IMR-90 (cell line): ENCODE results near the gene SIGLEC9. TPM values are rescaled to one million over a fixed set of nuclear protein-coding genes. Genes with fewer than 3 reads are reported as not detected.

Experiments used
- ATAC-seq: fragments of 200-7000 bp; cut with Tn5 transposase; 2 replicates; pipeline ENCODE4 v1.9.1; 2020; ENCODE audit warnings: low read depth, mild to moderate bottlenecking, moderate library complexity
- BruUV-seq: library from RNA; stranded (reverse); fragments of 400-500 nt; replicated peaks from 2 replicates; lab custom pipeline; 2021; lab: Mats Ljungman, UMichigan
- CTCF ChIA-PET: fragments of 300-600 bp; formaldehyde crosslinking; extraction: SDS; loops from one replicate; lab custom pipeline; 2021; ENCODE audit warnings: antibody characterized with exemption; lab: Yijun Ruan, JAX
- POLR2A ChIA-PET: fragments of 300-600 bp; sonication (Branson Sonifier 250); formaldehyde crosslinking; loops from one replicate; lab custom pipeline; 2022; ENCODE audit warnings: antibody characterized with exemption; ENCODE audit not compliant: unreplicated experiment; lab: Charles Lee
- DNase-seq: peaks from one replicate; pipeline ENCODE4 v3.0.0; 2013
- H2AFZ ChIP-seq: replicated peaks from 2 replicates; pipeline ENCODE3; 2013; ENCODE audit warnings: low read length, mild to moderate bottlenecking; ENCODE audit not compliant: poor library complexity
- H2AK5ac ChIP-seq: 2 replicates; pipeline ENCODE4 v1.6.1; 2013; ENCODE audit warnings: low read depth, low read length, inconsistent platforms
- H2AK9ac ChIP-seq: replicated peaks from 2 replicates; pipeline ENCODE3; 2013; ENCODE audit warnings: mild to moderate bottlenecking, low read depth, low read length, moderate library complexity; ENCODE audit not compliant: poor library complexity
- H2BK120ac ChIP-seq: 2 replicates; pipeline ENCODE4 v1.6.1; 2013; ENCODE audit warnings: low read depth, low read length, inconsistent platforms
- H2BK15ac ChIP-seq: 3 replicates; pipeline ENCODE4 v1.6.1; 2013; ENCODE audit warnings: low read depth, low read length, inconsistent platforms
- H2BK20ac ChIP-seq: 2 replicates; pipeline ENCODE4 v1.6.1; 2013; ENCODE audit warnings: low read depth, mild to moderate bottlenecking, inconsistent platforms, low read length, moderate library complexity
- H2BK5ac ChIP-seq: 2 replicates; pipeline ENCODE4 v1.6.1; 2013; ENCODE audit warnings: mild to moderate bottlenecking, low read depth, low read length, inconsistent platforms; ENCODE audit not compliant: poor library complexity, severe bottlenecking
- H3K14ac ChIP-seq: replicated peaks from 2 replicates; pipeline ENCODE4 v1.6.1; 2013; ENCODE audit warnings: low read depth, low read length, inconsistent platforms
- H3K18ac ChIP-seq: 2 replicates; pipeline ENCODE4 v1.6.1; 2013; ENCODE audit warnings: low read depth, low read length, control low read depth
- H3K23ac ChIP-seq: 2 replicates; pipeline ENCODE4 v1.6.1; 2013; ENCODE audit warnings: low read depth, low read length, inconsistent platforms
- H3K27ac ChIP-seq: 2 replicates; pipeline ENCODE4 v1.5.1; 2013; ENCODE audit warnings: mild to moderate bottlenecking, control low read depth, low read length; ENCODE audit not compliant: insufficient read depth
- H3K27me3 ChIP-seq: 2 replicates; pipeline ENCODE4 v1.6.1; 2013; ENCODE audit warnings: low read length; ENCODE audit not compliant: control insufficient read depth, insufficient read depth
- H3K36me3 ChIP-seq: 2 replicates; pipeline ENCODE4 v1.6.1; 2013; ENCODE audit warnings: low read length, mixed read lengths; ENCODE audit not compliant: control insufficient read depth, insufficient read depth
- H3K4ac ChIP-seq: 2 replicates; pipeline ENCODE4 v1.6.1; 2013; ENCODE audit warnings: low read depth, low read length, inconsistent platforms
- H3K4me1 ChIP-seq: 2 replicates; pipeline ENCODE4 v1.6.1; 2013; ENCODE audit warnings: low read length, mixed read lengths; ENCODE audit not compliant: control insufficient read depth, insufficient read depth
- H3K4me2 ChIP-seq: 2 replicates; pipeline ENCODE4 v1.6.1; 2013; ENCODE audit warnings: low read depth, mild to moderate bottlenecking, control low read depth, low read length, moderate library complexity
- H3K4me3 ChIP-seq: 2 replicates; pipeline ENCODE4 v1.5.1; 2013; ENCODE audit warnings: low read depth, mild to moderate bottlenecking, control low read depth, low read length, moderate library complexity; ENCODE audit not compliant: insufficient read depth
- H3K56ac ChIP-seq: 2 replicates; pipeline ENCODE4 v1.6.1; 2013; ENCODE audit warnings: low read length, inconsistent platforms; ENCODE audit not compliant: insufficient read depth; ENCODE audit errors: extremely low read depth
- H3K79me1 ChIP-seq, 2 experiments: 2 replicates each; pipeline ENCODE4 v1.6.1; 2013; ENCODE audit warnings: low read length in 2 of 2, inconsistent platforms in 1 of 2, low read depth in 1 of 2
- H3K9ac ChIP-seq: 2 replicates; pipeline ENCODE4 v1.6.1; 2013; ENCODE audit warnings: low read depth, low read length, control low read depth
- H3K9me1 ChIP-seq: 2 replicates; pipeline ENCODE4 v1.6.1; 2013; ENCODE audit warnings: low read length, inconsistent platforms; ENCODE audit not compliant: insufficient read depth
- H3K9me3 ChIP-seq: 2 replicates; pipeline ENCODE4 v1.6.1; 2013; ENCODE audit warnings: low read length; ENCODE audit not compliant: control insufficient read depth, insufficient read depth
- H4K20me1 ChIP-seq: 2 replicates; pipeline ENCODE4 v1.6.1; 2013; ENCODE audit warnings: low read length, inconsistent platforms; ENCODE audit not compliant: insufficient read depth
- H4K5ac ChIP-seq: 2 replicates; pipeline ENCODE4 v1.6.1; 2013; ENCODE audit warnings: mild to moderate bottlenecking, low read depth, low read length, control low read depth
- H4K8ac ChIP-seq, 2 experiments: 2 replicates each; pipeline ENCODE4 v1.6.1; 2013; ENCODE audit warnings: low read depth in 2 of 2, low read length in 2 of 2, control low read depth in 1 of 2, inconsistent platforms in 1 of 2
- H4K91ac ChIP-seq: 2 replicates; pipeline ENCODE4 v1.6.1; 2013; ENCODE audit warnings: low read depth, low read length, inconsistent platforms; ENCODE audit not compliant: insufficient read depth
- BHLHE40 ChIP-seq: fragments of 150-350 bp; IDR thresholded peaks from 2 replicates; pipeline ENCODE4 v1.6.1; 2016; ENCODE audit warnings: mild to moderate bottlenecking, low read depth, low read length
- CEBPB ChIP-seq: IDR thresholded peaks from 2 replicates; pipeline ENCODE4 v1.6.1; 2012; ENCODE audit warnings: low read depth, low read length, improper control_type of control experiment
- CHD1 ChIP-seq: IDR thresholded peaks from 2 replicates; pipeline ENCODE4 v1.6.1; 2012; ENCODE audit warnings: low read depth, low read length, improper control_type of control experiment
- FOS ChIP-seq: fragments of 150-350 bp; IDR thresholded peaks from 2 replicates; pipeline ENCODE4 v1.6.1; 2016; ENCODE audit warnings: low read depth, low read length
- MAFK ChIP-seq: IDR thresholded peaks from 2 replicates; pipeline ENCODE4 v1.6.1; 2012; ENCODE audit warnings: low read depth, low read length, improper control_type of control experiment
- MAZ ChIP-seq: IDR thresholded peaks from 2 replicates; pipeline ENCODE4 v1.6.1; 2012; ENCODE audit warnings: low read depth, mild to moderate bottlenecking, low read length, improper control_type of control experiment, moderate library complexity, borderline replicate concordance
- MXI1 ChIP-seq: IDR thresholded peaks from 2 replicates; pipeline ENCODE4 v1.6.1; 2012; ENCODE audit warnings: low read depth, mild to moderate bottlenecking, low read length, moderate library complexity, borderline replicate concordance
- NFE2L2 ChIP-seq: fragments of 150-350 bp; IDR thresholded peaks from 2 replicates; pipeline ENCODE4 v1.6.1; 2016; ENCODE audit warnings: low read depth, mild to moderate bottlenecking, low read length
- POLR2A ChIP-seq: IDR thresholded peaks from 2 replicates; pipeline ENCODE4 v1.6.1; 2012; ENCODE audit warnings: mild to moderate bottlenecking, low read depth, low read length
- RAD21 ChIP-seq: IDR thresholded peaks from 2 replicates; pipeline ENCODE4 v1.6.1; 2012; ENCODE audit warnings: low read length, improper control_type of control experiment
- RCOR1 ChIP-seq: IDR thresholded peaks from 2 replicates; pipeline ENCODE4 v1.6.1; 2012; ENCODE audit warnings: mild to moderate bottlenecking, low read length, improper control_type of control experiment; ENCODE audit not compliant: insufficient replicate concordance
- RFX5 ChIP-seq: IDR thresholded peaks from 2 replicates; pipeline ENCODE4 v1.8.0; 2012; ENCODE audit warnings: low read depth, mild to moderate bottlenecking, low read length, moderate library complexity
- SMC3 ChIP-seq: fragments of 150-350 bp; IDR thresholded peaks from 2 replicates; pipeline ENCODE4 v1.6.1; 2016; ENCODE audit warnings: low read depth, mild to moderate bottlenecking, antibody characterized with exemption, low read length, moderate library complexity
- USF2 ChIP-seq: fragments of 150-350 bp; IDR thresholded peaks from 2 replicates; pipeline ENCODE4 v1.6.1; 2017; ENCODE audit warnings: mild to moderate bottlenecking, antibody characterized with exemption, low read length, low read depth
- WGBS, 2 experiments: methylation state at CpG; one replicate each; pipeline versions ENCODE4 v1.1.5 to v1.1.7; 2013; ENCODE audit warnings: missing lambda C conversion rate in 2 of 2; ENCODE audit not compliant: insufficient read length in 1 of 2; ENCODE audit errors: extremely low coverage in 2 of 2; 5-methylcytosine and 5-hydroxymethylcytosine counted together
- dilution Hi-C: fragments of 300-500 bp; cut with HindIII; formaldehyde crosslinking; loops from one replicate; pipeline ENCODE4 v1.14.3; 2018; ENCODE audit warnings: low sequenced_read_pairs; ENCODE audit not compliant: unreplicated experiment
- in situ Hi-C: fragments of 300-500 bp; cut with MboI; formaldehyde crosslinking; loops from 3 replicates; pipeline ENCODE4 v1.14.3; 2019; ENCODE audit warnings: low sequenced_read_pairs, inconsistent platforms, mixed read lengths
- intact Hi-C: fragments of 100-400 bp; cut with micrococcal nuclease; formaldehyde crosslinking; loops from 2 replicates; pipeline ENCODE4 v1.10.0; 2022
- polyA plus RNA-seq, 3 experiments: library from polyadenylated mRNA; depleted of rRNA; stranded (reverse); fragments of >200 nt; gene quantifications; 2 replicates each; pipeline ENCODE4 v1.2.3, GENCODE V29; 2012; ENCODE audit warnings: low replicate concordance in 1 of 3
- total RNA-seq: library from RNA; depleted of rRNA; stranded (reverse); fragments of >200 nt; gene quantifications from 2 replicates; pipeline ENCODE4 v1.2.3, GENCODE V29; 2012
- TF ChIP-seq, protein P1 (sequence below): fragments of 150-350 bp; IDR thresholded peaks from 2 replicates; pipeline ENCODE4 v1.6.1; 2016; ENCODE audit warnings: low read depth, mild to moderate bottlenecking, low read length, moderate library complexity, borderline replicate concordance
- TF ChIP-seq, protein P2 (sequence below): conservative IDR thresholded peaks from 2 replicates; pipeline ENCODE4 v1.5.1; 2012; ENCODE audit warnings: mild to moderate bottlenecking, low read depth, low read length, improper control_type of control experiment

Gene SIGLEC9
- total and polyA plus RNA-seq, 2 of the 4 experiments (the other 2 are of a cell fraction), result 0.03 TPM; not detected in 1

DNA sequence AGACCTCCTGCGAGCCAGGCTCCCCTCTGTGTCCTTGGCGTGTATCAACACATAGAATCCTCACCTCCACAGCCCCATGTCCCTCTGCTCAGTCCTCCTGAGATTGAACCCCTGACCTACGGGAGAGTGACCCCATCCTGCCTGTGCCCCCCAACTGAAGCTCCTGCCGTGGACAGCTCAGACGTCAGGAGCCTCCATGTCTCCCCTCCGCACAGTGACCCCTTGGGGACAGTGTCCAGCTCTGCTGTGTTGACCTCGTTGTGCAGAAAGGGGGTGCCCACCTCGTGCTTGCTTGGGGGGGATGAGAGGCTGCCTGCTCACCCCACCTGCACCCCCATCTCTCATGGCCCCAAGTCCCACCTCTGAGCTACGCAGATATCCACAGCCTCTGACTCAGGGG is 490 bp upstream of the SIGLEC9 start:
- WGBS, 2 experiments, result 83% methylated on average over 2 of the region's 9 CpGs; no CpG with 5 or more reads in 1 of the 2 experiments
- no peak overlapping the region for H3K4me3 ChIP-seq
- no peak overlapping the region for H3K27ac ChIP-seq
- TF ChIP-seq NFE2L2, result no peak
- TF ChIP-seq MXI1, result no peak
- TF ChIP-seq RFX5, result no peak
- TF ChIP-seq, protein P1, sequence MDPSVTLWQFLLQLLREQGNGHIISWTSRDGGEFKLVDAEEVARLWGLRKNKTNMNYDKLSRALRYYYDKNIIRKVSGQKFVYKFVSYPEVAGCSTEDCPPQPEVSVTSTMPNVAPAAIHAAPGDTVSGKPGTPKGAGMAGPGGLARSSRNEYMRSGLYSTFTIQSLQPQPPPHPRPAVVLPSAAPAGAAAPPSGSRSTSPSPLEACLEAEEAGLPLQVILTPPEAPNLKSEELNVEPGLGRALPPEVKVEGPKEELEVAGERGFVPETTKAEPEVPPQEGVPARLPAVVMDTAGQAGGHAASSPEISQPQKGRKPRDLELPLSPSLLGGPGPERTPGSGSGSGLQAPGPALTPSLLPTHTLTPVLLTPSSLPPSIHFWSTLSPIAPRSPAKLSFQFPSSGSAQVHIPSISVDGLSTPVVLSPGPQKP, result no peak
- TF ChIP-seq CEBPB, result no peak
- no peak for TF ChIP-seq FOS
- TF ChIP-seq, protein P2, sequence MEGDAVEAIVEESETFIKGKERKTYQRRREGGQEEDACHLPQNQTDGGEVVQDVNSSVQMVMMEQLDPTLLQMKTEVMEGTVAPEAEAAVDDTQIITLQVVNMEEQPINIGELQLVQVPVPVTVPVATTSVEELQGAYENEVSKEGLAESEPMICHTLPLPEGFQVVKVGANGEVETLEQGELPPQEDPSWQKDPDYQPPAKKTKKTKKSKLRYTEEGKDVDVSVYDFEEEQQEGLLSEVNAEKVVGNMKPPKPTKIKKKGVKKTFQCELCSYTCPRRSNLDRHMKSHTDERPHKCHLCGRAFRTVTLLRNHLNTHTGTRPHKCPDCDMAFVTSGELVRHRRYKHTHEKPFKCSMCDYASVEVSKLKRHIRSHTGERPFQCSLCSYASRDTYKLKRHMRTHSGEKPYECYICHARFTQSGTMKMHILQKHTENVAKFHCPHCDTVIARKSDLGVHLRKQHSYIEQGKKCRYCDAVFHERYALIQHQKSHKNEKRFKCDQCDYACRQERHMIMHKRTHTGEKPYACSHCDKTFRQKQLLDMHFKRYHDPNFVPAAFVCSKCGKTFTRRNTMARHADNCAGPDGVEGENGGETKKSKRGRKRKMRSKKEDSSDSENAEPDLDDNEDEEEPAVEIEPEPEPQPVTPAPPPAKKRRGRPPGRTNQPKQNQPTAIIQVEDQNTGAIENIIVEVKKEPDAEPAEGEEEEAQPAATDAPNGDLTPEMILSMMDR, result no peak
- no peak for TF ChIP-seq SMC3
- no peak for TF ChIP-seq USF2
- no peak for TF ChIP-seq POLR2A
- no peak for TF ChIP-seq MAFK
- TF ChIP-seq CHD1, result no peak
- no peak for TF ChIP-seq BHLHE40
- TF ChIP-seq MAZ, result no peak
- no peak for TF ChIP-seq RAD21
- no peak for TF ChIP-seq RCOR1
- no peak overlapping the region for H3K9ac ChIP-seq
- no peak overlapping the region for H2BK5ac ChIP-seq
- ChIA-PET CTCF (no interaction called here), POLR2A (no interaction called here)
- no peak overlapping the region for H3K4me2 ChIP-seq
- H2AK9ac ChIP-seq, result no peak overlapping the region
- dilution Hi-C loops (no loop called here), intact Hi-C loops (no loop called here), in situ Hi-C loops (no loop called here)
- H4K20me1 ChIP-seq, result no peaks in the 10 kb centered on the region
- peaks cover 4% of the 10 kb centered on the region; the same call in 1 of the 2 replicates for H3K9me1 ChIP-seq
- H3K27me3 ChIP-seq, result no peaks in the 10 kb centered on the region
- no peak overlapping the region for H2BK15ac ChIP-seq
- 0 out of 2 replicates have a peak, but pooled peaks cover 2% of the 10 kb centered on the region for H3K4me1 ChIP-seq
- no peak overlapping the region for H2BK120ac ChIP-seq
- H4K5ac ChIP-seq, result no peak overlapping the region
- no peak overlapping the region for H3K4ac ChIP-seq
- H3K79me1 ChIP-seq, result no peaks in the 10 kb centered on the region
- H3K56ac ChIP-seq, result no peak overlapping the region
- no peak overlapping the region for H4K8ac ChIP-seq
- BruUV-seq, result no TSS peak
- no peaks in the 10 kb centered on the region for H3K36me3 ChIP-seq
- H3K18ac ChIP-seq, result no peak overlapping the region
- H2AFZ ChIP-seq, result no peak overlapping the region
- no peak overlapping the region for H3K23ac ChIP-seq
- H3K14ac ChIP-seq, result no peak overlapping the region
- no peak for ATAC-seq
- H4K91ac ChIP-seq, result no peak overlapping the region
- DNase-seq, result no peak
- no peak overlapping the region for H2AK5ac ChIP-seq
- H2BK20ac ChIP-seq, result no peak overlapping the region
- H3K9me3 ChIP-seq, result no peaks in the 10 kb centered on the region
